Astrocyte (in vitro differentiated cells and primary cell): ENCODE measurements around the gene ADCY2.

Experiments
- EZH2 ChIP-seq: IDR thresholded peaks from 2 replicates; pipeline ENCODE4 v1.6.1; 2012; ENCODE audit warnings: mild to moderate bottlenecking, low read length, inconsistent platforms; ENCODE audit not compliant: insufficient read depth
- TF ChIP-seq, protein P1 (sequence below): IDR thresholded peaks from 2 replicates; pipeline ENCODE4 v1.5.1; 2011; ENCODE audit warnings: low read depth, mild to moderate bottlenecking, inconsistent platforms, low read length, moderate library complexity; ENCODE audit not compliant: insufficient read depth

GRCh38 chr5:7794311-7794710 lies 398.4 kb downstream of the ADCY2 start:
- TF ChIP-seq, protein P1, sequence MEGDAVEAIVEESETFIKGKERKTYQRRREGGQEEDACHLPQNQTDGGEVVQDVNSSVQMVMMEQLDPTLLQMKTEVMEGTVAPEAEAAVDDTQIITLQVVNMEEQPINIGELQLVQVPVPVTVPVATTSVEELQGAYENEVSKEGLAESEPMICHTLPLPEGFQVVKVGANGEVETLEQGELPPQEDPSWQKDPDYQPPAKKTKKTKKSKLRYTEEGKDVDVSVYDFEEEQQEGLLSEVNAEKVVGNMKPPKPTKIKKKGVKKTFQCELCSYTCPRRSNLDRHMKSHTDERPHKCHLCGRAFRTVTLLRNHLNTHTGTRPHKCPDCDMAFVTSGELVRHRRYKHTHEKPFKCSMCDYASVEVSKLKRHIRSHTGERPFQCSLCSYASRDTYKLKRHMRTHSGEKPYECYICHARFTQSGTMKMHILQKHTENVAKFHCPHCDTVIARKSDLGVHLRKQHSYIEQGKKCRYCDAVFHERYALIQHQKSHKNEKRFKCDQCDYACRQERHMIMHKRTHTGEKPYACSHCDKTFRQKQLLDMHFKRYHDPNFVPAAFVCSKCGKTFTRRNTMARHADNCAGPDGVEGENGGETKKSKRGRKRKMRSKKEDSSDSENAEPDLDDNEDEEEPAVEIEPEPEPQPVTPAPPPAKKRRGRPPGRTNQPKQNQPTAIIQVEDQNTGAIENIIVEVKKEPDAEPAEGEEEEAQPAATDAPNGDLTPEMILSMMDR, result no peak
- no peak for TF ChIP-seq EZH2
